Measurements from ENCODE around the gene SND1.

The SND1 gene

GRCh38 chr7:127877951-127878350 lies 226.0 kb downstream of the SND1 start:
- DNase-seq: no peak

- DNase-seq: no peak
Observed at GRCh38 chr7:127878791-127879190, 226.8 kb downstream of the SND1 start.

DNA sequence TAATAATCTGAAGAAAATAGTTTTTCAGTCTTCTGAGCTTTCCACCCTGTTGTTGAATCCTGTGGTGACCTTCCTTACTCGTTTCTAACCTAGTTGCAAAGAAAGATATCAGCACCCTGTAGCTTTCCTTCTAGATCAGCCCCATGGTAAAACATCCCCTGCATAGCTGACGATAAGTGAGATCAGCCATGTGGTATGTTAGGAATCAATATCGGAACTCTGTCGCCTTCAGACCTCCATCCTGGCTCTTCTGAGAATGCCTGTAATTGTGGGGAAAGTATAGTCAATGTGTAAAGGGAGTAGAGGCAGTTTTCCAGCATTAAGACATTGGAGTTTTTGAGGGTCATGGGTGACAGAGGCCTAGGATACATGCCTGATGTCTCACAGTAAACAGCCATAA lies 227.4 kb downstream of the SND1 start:
- DNase-seq: no peak

- no peak for DNase-seq
Observed at GRCh38 chr7:127879942-127880341, 227.9 kb downstream of the SND1 start.

GRCh38 chr7:127880454-127880853 lies 228.5 kb downstream of the SND1 start:
- DNase-seq: no peak

DNA sequence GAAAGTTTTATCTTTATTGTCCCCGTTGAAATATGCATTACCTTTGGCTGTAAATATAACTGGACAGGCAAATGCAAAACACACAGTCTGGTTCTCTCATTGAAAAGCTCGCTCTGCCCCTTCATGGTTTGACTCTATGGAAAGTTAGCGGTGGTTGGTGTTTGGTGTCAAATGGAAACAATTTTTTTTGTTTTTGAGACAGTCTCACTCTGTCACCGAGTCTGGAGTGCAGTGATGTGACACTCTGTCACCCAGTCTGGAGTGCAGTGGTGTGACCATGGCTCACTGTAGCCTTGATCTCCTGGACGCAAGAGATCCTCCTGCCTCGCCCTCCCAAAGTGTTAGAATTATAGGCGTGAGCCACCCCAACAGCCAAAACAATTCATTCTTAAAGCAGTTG lies 229.6 kb downstream of the SND1 start:
- no peak for DNase-seq

DNA sequence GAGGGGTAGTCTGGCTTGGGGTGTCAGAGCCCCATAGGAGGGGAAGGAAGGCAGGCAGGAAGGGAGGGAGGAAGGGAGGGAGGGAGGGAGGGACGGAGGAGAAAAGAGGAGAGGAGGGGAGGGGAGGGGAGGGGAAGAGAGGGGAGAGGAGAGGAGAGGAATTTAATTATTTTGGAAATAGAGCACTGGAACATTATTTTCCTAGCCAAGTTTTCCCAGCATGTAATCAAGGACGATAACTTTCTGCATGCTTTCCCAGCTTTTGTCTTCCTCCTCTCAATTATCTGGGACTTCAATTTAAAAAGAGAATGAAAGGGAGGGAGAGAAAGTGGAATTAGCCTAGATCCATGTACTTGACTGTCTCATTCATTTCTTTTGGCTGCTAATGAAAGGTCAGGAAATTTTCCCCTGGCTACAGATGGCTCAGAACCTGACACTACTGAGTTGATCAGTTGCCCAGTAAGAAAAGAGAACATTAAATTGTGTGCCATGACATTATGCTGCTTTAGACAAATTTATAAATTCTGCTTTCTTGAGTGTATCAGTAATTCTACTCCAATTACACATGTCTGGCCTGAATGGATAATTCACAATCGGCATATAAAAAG lies 230.4 kb downstream of the SND1 start:
- no peak for DNase-seq

- no peak for DNase-seq
Observed at GRCh38 chr7:127884066-127884559, 232.1 kb downstream of the SND1 start.

DNA sequence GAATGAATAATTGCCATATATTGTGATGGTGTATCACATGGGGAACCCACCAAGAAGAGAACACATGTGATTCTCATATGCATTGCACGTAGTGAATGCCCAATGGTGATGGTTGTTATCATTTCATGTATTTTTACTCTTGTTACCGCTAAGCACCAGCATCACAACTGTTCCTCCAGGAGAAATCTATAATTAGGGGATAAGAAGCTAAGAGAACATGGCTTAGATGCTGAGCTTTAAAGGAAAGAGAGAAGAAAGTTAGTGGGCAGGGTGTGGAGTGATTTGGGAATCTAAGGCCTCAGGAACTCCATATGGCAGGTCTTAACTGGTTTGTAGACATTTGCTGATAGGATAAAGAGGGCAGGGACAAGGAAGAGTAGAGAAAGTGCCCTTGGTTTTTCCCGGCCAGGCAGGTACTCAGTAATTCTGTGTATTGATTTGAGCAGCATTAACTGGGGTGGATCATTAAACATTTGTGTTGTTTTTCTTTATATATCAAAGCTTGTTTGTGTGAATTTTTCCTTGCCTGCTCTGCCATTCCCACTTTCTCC lies 233.3 kb downstream of the SND1 start:
- DNase-seq: no peak

DNA sequence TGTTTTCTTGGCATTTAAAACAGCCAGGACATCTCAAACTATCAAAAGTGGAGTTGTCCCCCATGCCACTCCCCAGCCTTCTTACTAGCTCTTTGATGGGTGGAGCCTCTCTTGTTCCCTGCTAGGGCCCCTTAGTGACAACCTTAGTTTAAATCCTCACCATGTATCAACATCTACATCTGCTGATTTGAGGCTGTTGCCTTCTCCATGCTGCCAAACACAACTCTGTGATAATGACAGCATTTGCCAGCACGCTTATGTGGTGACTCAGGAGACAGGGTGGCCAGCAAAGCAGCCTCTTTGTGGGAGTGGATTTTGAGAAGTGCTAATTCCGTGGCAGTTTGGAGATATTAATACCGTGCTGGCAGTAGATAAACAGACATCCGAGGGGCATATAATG lies 233.8 kb downstream of the SND1 start:
- no peak for DNase-seq

GRCh38 chr7:127886248-127886647 lies 234.3 kb downstream of the SND1 start:
- DNase-seq: no peak

GRCh38 chr7:127887096-127887495 lies 235.1 kb downstream of the SND1 start:
- DNase-seq: no peak

DNA sequence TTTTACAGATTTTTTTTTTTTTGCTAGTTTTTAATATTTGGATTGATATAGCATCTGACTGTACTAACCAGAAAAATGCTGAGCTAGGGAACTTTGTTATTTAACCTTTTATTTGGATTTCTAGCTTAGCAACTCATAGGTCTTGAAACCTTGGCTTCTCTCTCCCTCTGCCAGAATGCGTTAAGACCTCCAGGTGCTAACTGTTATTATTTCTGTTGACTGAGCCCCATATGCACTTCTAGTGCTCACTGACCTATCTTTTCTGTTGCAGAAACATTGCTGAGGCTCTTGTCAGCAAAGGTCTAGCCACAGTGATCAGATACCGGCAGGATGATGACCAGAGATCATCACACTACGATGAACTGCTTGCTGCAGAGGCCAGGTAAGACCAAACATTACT lies 235.6 kb downstream of the SND1 start:
- no peak for DNase-seq

- DNase-seq: no peak
Observed at GRCh38 chr7:127888411-127888810, 236.4 kb downstream of the SND1 start.

GRCh38 chr7:127888825-127889224 lies 236.8 kb downstream of the SND1 start:
- DNase-seq: no peak

GRCh38 chr7:127889677-127890076 lies 237.7 kb downstream of the SND1 start:
- DNase-seq: no peak

GRCh38 chr7:127890726-127891125 lies 238.7 kb downstream of the SND1 start:
- DNase-seq: no peak

- no peak for DNase-seq
Observed at GRCh38 chr7:127891144-127891543, 239.2 kb downstream of the SND1 start.

GRCh38 chr7:127891854-127892438 lies 240.0 kb downstream of the SND1 start:
- DNase-seq: no peak

- DNase-seq: no peak
Observed at GRCh38 chr7:127892488-127893314, 240.7 kb downstream of the SND1 start.

DNA sequence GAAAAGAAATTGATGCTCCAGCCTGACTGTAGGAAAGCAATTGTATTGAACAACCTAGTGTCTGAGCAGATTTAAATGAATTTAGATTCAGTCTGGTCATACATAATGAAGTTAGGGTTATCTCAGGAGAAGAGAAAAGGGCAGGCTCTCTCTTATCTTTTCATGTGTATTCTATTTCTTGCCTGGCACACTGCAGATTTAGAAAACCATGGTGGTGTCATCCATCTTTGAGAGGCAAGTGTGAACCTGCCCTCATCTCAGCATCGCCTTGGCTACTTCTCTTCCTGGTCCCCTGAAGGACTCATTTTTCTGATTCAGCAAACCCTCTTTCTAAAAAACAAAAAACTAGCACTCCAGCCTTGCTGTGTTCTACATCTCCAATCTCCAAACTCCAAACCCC lies 241.6 kb downstream of the SND1 start:
- DNase-seq: no peak

GRCh38 chr7:127894588-127894987 lies 242.6 kb downstream of the SND1 start:
- no peak for DNase-seq

DNA sequence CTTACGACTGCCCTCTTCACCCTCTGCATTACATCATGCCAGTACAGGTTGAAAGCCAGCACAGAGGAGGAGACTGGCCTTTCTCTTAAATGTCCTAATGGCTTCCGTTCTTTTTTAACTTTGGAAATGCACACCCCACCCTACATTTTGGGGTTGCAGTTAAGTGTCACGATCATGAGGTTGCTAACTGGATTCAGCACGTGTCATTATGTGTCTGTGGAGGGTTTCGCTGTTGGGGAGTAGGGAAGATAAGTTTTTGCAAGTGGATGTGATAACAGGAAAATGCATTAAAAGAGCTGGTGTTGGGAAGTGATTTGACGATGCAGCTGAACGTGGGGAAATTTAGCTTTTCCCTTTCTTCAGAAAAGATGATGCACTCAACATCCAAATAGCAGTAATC lies 243.4 kb downstream of the SND1 start:
- no peak for DNase-seq

DNA sequence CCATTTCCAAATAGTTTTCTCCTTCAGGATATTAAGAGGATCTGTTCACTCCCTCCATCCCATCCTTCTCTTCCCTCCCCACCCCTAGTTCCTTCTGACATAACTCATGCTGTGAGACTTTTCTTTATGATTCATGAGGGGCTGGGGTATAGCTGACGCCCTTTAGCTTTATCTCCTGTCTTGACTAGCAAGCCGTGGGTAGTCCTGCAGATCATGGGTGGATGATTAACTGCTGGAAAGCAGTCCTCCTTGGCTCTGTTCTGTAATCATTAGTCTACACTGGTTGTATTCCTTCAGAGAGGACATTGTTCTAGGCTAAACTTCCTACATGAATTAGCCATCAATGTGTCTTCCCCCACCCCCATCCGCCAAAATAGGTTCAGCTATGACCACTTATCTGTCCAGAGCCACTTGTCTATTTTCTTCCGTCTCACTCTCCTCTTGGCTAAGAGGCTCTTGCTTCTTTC lies 243.9 kb downstream of the SND1 start:
- no peak for DNase-seq

All from NCI-H2081 treated with DMSO at 0.1 percent for 48 hours (cell line).